CD4-positive, alpha-beta T cell treated with Interleukin-6 at 100 ng/mL for 8 hours (primary cell): ENCODE data around the gene UNC50.
"Not testable (repeated sequence)": the region's sequence is repeated elsewhere in the genome, so short reads cannot be mapped to it uniquely, and the experiment has no call there.

ENCODE experiments used
- DNase-seq: peaks from one replicate; pipeline ENCODE4 v3.0.0-alpha.2; 2020; ENCODE audit warnings: mixed read lengths, low spot score

Gene UNC50

DNA sequence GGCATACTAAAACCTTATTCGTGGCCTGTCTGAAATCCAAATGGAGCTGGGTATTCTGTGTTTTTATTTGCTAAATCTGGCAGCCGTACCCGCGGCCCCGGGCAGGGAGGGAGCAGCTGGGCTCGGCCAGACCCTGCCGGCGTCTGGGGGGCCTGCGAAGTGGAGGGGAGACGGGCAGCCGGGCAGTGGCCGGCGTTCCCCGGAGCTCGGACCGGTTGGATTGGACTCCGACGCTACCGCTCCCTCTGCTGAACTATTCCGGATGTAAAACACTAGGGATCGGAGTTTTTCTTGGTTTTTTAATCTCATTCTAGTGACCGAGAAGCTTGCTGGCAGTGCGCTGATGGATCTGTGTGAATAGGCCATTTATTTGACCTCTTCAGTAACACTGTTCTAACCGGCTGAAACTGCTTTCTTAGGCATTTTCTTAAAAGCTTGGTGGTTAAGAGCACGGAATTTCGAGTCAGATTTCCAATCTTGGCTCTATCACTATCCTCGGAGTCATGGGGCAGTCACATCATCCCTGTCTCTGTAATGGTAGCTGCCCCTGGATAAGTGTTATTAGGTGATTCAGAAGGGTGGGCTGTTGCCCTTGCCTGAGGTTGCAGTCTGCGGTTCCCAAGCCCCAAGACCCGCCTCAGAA is 694 bp downstream of the UNC50 start:
- DNase-seq = no peak

GRCh38 chr2:98614024-98614739 is 5.8 kb downstream of the UNC50 start:
- no peak for DNase-seq

GRCh38 chr2:98615481-98615880 is 7.1 kb downstream of the UNC50 start:
- DNase-seq = no peak

GRCh38 chr2:98617149-98617548 is 8.8 kb downstream of the UNC50 start:
- no peak for DNase-seq

DNA sequence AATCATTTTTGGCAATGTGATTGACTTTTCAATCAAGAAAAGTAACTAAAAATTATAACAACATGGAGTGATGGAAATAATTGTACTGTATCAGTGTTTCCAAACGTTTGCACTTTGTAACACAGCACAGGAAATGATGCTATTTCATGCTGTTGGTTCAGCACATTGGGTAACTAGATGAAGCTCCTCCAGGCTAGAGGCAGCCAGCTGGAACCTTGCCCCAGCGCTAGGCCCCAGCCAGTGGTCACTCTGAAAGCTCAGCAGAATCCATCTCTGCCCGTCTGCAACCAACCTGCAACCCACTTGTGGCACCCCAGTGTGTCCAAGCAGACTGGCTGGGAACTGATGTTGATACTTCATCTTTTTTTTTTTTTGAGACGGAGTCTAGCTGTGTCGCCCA is 15.3 kb downstream of the UNC50 start:
- DNase-seq = no peak

GRCh38 chr2:98632351-98632750 is 24.0 kb downstream of the UNC50 start:
- DNase-seq = no peak

DNA sequence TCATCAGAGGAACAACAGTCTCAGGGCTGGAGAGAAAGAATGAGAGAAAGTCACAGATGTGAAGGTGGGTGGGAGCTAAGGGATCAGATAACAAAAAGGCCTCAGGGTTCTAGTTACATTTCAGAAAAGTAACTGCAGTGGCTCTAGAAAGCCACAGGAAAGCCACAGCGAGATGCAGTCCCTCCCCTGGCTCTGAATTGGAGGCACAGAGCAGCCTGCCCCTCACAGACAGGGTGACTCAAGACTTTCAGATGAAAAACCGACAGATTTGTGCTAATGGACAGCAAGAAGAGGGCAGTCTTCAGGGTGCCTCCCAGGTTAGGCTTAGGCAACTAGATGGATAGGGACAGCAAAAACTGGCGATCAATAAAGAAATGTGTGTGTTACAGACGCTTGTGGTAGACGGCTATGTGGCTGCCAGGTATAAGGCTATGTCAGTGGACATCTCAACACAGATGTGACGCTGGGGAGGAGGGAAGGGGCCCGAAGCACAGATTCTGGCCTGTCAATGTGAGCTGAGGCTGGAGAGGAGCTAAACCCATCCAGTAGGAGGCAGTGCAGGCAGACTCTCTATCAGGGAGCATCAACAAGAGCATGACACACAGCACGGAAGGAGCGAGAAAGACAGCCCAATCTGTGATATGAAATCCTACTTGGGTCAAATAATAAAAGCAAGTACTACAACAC is 26.2 kb downstream of the UNC50 start:
- peak; percentile 10 for DNase-seq

DNA sequence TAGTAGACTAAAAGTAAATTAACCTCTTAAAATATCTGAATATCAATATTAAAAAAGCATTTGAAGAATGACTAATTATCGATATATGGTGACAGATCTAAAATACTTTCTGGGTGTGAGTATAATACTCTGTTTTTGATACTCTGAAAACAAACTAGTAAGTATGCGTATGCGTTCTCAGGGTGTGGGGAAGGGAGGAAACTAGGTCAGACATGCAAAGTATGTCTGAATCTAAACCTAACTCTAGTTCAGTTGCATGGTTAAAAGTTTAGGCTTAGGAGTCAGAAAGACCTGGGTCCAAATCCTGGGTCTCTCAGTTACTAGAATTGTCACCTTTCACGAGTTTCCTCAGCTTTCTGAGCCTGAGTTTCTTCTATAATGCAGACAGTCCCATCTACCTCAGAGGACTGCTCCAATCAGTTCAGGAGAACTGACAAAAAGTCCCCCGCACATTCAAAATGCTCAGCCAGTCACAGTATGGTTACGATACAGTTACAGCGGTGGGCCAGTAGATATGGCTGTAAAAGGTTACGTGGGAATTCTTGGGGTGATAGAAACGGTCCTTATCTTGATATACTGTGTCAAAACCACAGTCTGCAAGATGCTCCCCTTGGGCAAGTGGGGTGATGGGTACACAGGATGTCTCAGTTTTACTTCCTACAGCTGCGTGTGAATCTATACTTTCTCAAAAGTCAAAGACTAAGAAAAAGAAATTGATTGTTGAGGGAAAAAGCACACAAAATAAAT is 29.2 kb downstream of the UNC50 start:
- peak; percentile 59 for DNase-seq

- DNase-seq = no peak
These were observed 35.2 kb downstream of the UNC50 start for GRCh38 chr2:98643496-98644100.

GRCh38 chr2:98647636-98648035 is 39.2 kb downstream of the UNC50 start:
- no peak for DNase-seq

- DNase-seq = no peak
These were observed 40.1 kb downstream of the UNC50 start for GRCh38 chr2:98648451-98648850.

DNA sequence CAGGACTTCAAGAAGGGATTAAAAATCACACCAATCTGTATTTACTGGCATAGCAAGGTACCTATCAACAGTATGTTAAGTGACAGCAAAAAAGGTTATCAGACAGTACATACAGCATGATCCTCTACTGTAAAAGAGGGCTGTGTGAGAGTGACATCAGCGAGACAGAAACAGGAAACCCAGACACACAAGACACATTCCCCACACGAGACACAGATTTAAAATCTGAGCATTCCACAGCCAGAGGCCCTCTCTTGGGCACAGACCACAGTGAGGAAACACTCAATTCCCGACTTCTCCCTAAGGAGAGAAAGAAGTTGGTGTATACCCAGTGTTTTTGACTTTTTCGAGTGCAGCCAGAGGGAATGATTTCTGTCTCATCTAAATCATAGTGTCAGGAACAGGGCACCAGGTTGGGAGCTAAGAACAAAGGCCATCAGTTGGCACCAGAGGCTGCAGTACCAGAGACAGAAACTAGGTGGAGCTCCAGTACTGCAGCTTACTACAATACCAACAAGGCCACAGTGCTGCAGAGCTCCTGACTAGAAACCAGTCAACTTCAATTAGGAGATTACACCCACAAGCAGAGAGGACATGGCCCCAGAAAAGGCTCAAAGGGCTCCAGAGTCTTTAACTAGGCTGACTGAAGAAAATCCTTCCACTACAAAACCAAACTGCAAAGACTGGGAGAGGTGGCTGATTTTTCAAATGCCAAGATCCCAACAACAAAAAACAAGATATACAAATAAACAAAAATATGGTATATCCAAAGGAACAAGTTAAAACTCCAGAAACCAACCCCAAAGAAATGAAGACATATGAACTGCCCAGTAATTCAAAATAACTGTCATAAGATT is 41.0 kb downstream of the UNC50 start:
- DNase-seq = peak; percentile 88

GRCh38 chr2:98649992-98650375 is 41.6 kb downstream of the UNC50 start:
- DNase-seq = no peak

DNA sequence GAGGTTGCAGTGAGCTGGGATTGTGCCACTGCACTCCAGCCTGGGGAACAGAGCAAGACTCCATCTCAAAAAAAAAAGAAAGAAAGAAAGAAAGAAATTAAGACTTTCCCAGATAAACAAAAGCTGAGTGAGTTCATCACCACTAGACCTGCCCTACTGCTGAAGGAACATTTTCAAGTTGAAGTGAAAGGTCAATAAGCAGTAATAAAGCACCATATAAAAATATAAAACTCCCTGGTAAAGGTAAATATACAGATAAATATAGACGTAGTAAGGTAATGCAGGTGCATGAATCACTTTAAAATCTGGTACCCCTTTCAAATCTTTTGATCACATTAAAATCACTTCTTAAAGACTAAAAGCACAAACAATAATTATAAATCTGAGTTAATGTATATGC is 42.6 kb downstream of the UNC50 start:
- DNase-seq = no peak

DNA sequence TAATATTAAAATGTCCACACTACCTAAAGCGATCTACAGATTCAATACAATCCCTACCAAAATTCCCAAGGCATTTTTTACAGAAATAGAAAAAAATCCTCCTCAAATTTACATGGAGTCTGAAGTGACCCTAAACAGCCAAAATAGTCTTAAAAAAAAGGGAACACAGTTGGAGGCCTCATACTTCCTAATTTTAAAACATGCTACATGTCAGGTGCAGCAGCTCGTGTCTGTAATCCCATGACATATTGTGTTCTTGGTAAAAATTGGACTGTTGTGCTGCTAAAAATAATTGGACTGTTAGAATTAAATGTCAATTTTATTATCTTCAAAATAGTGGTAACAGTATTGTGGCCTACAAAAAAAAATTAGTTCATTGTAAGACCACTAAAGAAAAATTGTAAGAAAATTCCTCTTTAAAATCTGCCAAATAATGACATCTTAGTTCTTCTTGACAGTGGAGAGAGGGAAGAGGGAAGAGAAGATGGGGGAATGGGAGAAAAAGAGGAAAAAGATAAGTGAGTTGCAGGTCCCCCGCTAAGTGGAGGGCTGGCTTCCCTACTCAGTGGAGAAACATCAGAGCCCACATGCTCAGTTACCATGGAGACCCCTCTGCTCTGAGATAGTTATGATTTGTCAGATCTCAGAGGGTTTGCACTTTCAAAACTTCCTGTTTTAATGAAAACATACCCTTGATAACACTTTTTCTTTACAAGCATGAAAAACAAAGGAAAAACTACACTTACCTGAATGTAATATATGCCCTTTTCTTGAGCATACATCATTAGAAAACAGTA is 46.5 kb downstream of the UNC50 start:
- peak; percentile 58 for DNase-seq

DNA sequence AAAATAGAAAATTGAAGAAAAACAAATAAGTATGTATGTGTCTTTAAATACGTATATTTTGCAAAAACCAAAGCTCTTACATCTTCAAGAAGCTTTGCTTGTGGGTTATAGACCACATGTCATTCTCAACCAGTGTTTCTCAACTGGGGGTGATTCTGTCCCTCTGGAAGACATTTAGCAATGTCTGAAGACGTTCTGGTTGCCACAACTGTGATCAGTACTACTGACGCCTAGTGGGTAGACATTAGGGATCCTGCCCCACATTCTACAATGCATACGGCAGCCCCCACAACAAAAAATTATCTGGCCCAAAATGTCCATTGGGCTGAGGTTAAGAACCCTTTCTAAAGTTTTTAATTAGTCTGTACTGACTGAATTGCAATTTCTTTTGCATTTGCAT is 48.4 kb downstream of the UNC50 start:
- peak; percentile 34 for DNase-seq

GRCh38 chr2:98658816-98659490 is 50.6 kb downstream of the UNC50 start:
- DNase-seq = peak; percentile 26

- not testable (repeated sequence) for DNase-seq
These were observed 51.1 kb downstream of the UNC50 start for GRCh38 chr2:98659491-98659840.

DNA sequence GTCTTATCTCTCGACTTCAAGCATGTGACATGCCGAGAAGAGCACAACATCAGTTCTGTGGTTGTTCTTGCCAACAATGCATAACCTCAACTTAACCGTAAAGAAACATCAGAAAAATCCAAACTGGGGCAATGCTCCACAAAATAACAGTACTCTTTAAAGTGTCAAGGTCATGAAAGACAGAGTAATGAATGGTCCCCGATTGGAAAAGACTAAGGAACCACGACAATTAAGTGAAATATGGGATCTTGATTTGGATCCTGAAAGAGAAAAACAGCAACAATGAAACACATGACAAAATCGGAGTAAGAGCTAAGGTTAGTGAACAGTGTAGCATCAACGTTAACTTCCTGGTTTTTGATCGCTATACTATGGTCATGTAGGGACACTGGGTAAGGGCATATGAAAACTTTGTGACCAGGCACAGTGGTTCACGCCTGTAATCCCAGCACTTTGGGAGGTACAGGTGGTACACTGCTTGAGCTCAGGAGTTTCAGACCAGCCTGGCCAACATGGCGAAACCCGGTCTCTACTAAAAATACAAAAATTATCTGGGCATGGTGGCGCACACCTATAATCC is 55.2 kb downstream of the UNC50 start:
- peak; percentile 67 for DNase-seq
